Stimulated activated CD4-positive, alpha-beta T cell treated with anti-CD3 and anti-CD28 coated beads, Interleukin-1b, Interleukin-23, amount 100 ng/mL, for 48 hours (primary cell): Measurements from ENCODE around the gene PDZD4.

Source experiments
- DNase-seq: peaks from one replicate; pipeline ENCODE4 v3.0.0-alpha.2; 2020

Gene PDZD4

DNA sequence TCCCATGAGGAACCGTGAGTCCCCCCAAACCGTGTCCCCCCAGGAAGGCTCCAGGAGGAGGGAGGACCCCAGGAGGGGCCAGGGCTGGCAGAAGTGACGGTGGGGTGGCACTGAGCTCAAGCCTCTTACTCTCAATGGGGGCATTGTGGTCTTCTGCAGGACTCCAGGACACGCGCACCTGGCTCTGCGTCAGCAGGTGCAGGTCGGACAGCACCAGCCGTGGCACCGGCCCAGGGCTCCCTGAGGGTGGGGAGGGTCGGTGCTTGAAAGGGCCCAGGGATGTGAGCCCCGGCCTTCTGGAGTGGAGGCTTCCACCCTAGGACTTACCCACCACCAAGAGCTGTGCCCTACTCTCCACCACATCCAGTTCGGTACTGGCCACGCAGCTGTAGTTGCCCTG, 37.3 kb upstream of the PDZD4 start:
- DNase-seq = no peak

DNA sequence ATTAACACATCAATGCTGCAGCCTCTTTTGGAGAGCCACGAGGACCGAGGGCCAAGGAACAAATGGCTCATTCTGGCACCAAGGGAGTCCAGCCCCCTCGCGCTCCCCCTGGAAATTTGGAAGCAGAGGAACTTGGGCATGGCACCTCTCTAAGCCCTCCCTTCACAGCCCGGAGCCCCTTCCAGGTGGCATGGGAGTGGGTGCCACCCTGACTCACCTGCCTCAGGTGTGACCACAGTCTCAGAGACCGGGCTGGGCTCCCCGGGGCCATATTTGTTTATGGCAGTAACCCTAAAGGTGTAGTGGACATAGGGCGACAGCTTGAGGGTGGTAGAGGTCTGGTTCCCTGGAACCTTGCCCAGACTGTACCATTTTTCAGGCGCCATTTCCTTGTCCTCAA, 36.8 kb upstream of the PDZD4 start:
- DNase-seq = no peak

DNA sequence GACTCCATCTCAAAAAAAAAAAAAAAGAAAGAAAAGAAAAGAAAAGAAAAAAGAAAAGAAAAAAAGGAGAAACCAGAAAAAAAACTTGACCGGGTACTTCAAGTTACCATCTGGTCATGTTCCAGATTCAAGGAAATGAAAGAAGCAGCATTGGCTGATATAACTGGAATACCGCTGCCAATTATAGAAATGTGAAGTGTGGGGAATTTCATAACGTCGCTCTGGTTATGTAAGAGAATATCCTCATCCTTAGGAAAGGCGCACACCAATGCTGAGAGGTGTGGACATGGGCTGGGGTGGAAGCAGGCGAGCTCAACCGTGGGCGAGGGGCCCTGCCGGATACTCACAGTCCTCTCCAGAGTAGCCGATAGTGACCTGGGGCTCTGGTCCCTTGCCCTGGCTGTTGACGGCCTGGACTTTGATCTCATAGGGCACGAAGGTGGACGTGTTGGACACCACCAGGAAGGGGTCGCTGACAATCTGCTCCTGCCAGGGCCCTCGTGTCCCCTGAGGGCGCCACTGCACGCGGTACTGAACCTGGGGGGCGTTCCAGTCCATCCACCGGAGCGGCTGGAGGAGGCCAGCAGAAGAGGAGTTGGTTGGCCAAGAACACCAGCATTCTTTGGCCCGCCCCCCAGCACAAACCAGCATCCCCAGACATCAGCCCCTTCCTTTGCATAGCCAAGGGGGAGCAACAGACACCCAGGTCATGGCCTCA, 36.1 kb upstream of the PDZD4 start:
- no peak for DNase-seq

DNA sequence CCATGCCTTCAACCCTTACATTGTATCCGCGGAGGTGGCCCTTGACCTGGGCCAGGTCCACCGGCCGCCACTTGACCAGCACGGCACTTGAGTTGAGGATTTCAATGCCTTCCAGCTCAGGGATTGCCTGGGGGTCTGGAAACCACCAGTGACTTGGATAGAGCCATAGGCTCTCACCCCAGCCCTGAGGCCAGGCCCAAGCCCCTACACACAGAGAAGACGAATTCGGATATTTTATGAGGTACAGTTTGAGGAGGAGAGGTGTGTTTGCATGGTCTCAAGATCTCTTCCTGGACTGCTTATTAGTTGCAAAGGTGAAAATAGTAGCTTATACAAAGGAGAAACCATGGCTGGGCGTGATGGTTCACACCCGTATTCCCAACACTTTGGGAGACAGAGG, 35.3 kb upstream of the PDZD4 start:
- DNase-seq = no peak

DNA sequence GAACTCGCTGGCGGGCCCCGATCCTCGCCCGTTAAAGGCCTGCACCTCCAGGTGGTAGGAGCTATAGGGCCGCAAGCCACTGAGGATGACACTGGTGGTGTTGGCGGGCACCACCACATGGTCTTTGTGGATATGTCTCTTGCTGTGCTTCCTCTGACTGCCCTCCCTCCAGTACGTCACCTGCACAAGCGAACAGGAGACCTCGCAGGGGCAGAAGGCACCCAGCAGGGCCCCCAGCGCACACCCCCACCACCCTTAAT, 34.9 kb upstream of the PDZD4 start:
- DNase-seq = no peak

DNA sequence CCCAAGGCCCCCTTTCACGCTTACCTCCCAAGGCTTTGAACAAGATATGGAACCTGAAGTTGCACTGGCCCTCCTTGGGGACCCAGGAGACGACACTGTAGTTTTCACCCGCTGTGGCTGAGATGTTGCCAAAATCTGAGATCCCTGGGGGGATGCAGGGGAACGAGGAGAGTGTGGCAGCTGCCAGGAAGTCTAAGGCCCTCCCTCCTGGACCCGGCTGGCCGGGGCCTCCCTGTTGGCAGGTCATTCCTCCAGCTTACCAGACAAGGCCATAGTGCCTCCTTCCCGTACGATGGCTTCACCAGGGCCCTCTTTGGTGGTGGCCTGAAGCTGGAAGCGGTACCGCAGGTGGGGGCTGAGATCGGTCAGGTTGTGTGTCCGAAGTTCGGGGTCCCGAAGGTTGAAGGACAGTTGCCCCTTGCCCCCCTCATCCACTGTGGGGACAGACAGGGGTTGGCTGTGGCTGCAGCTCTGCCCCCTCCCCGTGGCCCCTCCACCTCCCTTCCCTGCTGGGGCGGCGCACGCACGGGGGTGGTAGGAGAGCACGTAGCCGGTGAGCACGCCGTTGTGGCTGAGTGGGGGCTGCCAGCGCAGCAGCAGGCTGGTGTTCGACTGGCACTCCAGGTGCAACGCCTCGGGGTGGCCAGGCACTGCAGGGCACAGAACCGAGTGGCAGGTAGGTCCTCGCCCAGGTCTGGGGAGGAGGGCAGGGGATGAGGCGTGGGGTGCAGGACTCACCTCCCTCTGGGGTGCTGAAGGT, 34.4 kb upstream of the PDZD4 start:
- no peak for DNase-seq

DNA sequence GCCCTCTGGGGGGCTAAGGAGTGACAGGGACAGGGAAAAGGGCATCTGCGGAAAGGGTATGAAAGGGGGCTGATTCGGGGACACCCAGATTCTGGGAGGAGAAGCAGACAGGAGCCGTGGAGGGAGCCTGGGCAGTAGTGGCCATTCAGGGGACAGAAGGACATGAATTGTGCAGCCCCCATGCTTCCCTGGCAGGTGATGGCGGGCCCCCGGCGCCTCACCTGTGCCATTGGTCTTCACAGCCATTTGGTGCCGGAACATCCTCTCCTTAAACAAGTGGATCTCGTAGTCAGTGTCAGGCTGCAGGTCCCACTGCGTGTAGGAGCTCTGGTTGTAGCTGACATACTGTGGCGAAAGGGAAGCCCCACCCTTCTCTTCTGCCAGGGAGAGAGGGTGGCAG, 33.8 kb upstream of the PDZD4 start:
- DNase-seq = no peak

DNA sequence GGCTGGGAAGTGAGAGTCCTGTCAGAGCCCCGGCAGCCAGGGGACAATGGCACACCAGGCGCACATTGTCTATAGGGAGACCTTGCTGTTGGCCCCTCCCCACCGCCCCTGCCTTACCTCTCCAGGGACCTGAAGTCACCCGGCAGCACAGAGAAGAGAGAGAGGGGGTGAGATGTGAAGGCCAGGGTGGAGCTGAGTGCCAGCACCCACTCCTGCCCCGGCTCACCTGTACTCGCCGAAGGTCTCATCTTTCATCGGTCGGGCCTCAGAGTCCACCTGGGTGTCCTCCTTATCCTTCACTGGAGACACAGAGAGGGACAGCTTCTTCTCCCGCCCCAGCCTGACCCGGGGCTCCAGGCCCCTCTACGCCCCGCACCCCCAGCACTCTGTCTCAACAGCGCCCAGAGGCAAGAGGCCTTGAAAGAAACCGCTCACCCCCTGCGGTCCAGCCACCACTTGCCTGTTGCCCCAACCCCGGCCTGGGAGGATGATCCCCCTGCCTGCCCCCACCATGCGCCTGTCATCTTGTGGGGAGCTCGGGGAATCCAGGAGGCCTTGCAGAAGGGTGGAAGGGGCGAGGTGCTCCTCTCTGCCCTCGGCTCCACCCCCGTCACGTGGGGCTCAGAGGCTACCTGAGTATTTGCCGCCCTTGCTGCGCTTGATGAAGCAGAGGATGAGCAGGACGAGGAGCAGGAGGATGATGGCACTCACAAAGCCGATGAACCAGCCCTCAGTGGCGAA, 33.1 kb upstream of the PDZD4 start:
- DNase-seq = no peak

DNA sequence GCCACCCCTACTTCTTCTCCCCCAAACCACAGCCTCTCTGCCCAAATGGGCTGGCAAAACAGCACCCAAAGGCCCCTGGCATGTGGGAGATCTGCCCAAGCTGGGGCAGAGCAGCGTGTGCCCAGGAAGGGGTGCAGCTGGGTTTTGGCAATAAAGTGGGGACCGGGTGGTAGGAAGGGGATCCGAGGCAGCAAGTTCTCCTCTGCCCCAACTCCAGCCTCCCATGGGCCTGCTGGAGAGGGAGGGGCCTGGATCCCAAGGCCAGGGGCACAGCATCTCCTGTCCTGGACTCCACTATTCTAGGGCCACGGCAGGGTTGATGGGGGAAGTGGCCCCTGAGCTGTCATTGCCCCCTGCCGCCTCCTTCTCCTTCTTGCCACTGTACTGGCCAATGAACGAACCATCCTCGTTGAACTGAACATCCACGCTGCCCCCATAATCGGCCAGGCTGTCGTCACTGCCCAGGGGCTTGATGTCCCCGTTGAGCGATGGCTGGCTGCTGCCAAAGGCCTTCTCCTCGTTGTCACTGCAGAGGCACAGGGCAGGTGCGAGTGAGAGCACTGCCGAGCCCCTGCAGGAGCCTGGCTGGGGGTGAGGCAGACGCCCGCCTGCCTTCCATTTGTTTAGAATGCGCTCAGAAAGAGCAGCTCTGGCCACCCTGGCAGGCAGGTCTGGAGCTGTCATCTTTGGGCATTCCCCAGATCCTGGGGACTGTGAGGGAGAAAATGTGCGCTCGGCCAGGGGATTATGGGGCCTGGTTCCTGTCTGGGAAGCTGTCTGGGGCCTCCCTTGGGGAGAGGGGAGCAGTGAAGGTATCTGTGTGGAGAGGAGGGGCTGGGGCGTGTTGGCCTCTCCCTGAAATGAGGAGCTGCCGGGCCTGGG, 32.3 kb upstream of the PDZD4 start:
- no peak for DNase-seq

DNA sequence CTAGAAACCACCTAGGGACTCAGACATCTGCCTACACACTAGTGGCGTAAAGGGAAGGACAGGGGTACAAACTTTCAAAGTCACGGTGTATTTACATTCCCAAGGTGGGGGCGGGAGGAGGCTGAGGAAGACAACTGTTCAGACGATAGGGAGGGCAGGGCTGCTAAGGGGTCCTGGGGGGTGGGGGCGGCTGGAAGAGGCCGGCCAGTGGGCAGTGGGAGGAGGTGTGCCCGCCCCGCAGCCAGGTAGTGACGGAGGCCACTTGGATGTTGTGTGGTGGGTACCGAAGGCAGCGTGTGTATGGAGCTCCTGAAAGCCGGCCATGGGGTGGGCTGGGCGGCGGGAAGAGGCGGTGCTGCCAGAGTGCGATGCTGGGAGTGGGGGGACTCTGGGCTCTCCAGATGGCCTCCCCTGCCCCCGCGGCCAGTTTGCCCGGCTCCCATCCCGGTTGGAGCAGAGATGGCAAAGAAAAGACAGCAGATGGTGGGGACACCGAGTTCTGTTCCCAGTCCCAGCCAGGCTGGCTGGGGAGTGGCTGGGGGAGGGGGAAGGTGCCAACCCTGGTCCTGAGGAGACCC, 31.5 kb upstream of the PDZD4 start:
- no peak for DNase-seq

DNA sequence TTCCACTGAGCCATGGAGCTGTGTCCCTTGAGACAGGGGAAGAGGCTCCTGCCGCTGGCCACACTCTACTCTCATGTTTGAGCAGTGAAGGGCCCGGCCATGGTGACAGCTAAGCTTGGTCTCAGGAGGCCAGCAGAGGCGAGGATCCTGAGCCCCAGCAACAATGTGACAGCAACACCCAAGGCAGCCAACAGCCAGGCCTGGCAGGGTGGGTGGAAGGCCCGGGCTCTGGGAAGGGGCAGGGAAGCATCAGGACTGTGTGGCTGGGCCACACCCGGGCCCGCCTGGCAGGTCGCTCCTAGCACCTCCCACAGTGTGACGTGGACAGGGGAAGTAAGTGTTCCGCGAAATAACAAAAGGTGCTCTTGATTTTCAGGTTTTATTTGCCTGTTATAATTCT, 30.8 kb upstream of the PDZD4 start:
- no peak for DNase-seq

DNA sequence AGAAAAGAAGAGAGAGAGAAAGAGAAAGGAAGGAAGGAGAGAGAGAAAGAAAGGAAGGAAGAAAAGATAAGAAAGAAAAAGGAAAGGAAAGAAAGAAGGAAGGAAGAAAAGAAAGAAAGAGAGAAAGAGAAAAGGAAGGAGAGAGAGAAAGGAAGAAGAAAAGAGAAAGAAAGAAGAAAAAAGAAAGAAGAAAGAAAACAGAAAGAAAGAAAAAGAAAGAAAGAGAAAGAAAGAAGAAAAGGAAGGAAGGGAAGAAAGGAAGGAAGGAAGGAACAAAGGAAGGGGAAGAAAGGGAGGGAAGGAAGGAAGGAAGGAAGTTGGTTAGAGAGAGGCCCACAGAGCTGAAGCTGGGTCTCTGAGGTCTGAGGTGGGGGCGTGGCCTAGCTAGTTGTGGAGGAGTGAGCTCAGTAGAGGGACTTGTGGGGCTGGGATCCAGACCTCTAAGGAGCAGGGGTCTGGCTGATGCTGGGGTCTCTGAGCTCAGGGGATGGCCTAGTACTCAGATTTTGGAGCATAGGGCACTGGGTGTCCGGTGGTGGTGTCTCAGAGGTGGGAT, 27.1 kb upstream of the PDZD4 start:
- DNase-seq = no peak

DNA sequence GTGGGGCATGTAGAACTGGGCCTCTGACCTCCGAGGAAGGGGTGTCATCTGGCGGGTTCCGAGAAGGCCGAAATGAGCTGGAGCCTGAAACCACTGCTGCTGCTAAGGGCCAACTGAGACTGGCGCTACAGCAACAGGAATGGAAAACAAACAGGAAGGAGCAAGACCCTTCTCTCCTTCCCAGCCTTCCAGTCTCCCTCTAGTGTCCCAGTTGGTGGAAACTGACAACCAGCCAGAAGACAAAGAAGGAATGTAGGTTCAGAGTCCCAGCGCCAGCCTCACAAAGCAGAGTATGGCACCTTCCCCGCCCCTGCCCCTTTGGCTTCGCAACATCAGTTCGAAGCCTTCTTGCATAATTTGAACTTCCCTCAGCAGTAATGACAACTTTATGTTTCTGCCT, 24.4 kb upstream of the PDZD4 start:
- no peak for DNase-seq

DNA sequence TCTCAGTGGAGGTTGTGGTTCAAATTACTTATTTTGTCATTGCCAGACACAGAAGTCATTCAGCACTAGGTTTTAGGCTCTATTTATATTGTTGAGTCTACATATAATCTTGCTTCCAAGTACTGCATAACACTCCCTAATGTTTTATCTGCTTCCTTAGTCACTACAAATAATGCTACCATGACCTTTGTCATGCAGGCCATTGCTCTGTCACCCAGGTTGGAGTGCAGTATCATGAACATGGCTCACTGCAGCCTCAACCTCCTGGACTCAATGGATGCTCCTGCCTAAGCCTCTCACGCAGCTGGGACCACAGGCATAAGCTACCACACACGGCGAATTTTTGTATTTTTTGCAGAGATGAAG, 23.5 kb upstream of the PDZD4 start:
- no peak for DNase-seq

DNA sequence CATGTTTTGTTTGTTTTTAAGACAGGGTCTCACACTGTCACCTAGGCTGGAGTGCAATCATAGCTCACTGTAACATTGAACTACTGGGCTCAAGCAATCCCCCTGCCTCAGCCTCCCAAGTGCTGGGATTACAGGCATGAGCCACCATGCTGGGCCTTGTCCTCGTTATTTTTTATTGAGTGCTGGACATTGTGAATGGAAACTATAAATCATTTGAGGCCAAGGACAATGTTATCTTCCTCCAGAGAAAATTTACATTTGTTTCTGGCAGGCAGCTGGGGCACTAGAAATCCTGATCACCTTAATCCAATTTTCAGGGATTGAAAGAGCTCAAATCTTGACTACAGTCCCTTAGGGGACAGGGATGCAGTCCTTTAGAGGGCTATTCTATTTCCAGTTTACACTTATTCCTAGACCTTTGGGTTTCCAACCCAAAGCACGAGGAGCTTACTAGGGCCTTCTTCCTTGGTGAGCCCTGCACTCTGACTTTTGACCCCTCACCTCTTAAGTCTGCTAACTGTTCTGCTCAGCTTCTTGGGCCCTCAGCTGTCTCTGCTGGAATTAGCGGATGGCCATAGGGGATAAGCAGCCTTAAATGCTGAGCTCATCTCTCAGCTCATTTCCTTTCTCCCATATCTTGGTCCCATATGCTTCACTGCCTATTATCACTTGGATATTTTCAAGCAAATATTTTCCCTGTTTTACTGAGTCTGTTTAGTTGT, 23.0 kb upstream of the PDZD4 start:
- no peak for DNase-seq

DNA sequence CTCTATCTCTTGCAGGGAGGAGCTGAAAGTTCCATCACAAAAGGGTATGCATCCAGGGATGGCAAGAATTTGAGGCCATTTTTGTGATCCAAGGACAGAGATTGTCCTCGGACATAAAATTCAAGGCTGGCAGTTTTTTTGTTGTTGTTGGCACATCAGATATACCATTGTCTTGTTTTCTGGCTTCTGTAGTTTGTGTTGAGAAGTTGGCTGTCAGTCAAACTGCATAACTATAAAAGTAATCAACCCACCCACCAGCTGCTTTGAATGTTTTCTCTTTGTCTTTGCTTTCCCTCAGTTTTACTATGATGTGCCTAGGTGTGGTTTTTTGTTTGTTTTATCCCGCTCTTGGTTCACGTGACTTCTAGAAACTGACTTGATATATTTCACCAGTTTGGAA, 21.6 kb upstream of the PDZD4 start:
- no peak for DNase-seq

DNA sequence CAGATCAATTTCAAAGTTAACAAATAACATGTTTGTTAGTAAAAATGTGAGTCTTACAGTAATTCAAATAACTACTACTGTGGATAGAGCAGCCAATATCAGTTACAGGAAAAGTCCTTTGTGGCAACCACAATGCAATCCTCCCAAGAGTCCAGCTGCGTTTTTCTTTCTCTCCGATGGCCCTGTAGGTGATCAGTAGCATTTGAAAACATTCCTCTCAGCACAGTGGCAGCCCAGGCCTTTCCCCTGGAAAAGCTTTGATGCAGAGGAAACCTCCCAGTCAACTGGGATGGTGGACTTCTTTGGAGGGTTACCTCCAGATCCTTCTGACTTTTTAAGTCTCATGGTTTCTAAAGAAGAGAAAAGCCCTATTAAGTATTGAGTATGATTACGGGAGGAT, 18.0 kb upstream of the PDZD4 start:
- no peak for DNase-seq

DNA sequence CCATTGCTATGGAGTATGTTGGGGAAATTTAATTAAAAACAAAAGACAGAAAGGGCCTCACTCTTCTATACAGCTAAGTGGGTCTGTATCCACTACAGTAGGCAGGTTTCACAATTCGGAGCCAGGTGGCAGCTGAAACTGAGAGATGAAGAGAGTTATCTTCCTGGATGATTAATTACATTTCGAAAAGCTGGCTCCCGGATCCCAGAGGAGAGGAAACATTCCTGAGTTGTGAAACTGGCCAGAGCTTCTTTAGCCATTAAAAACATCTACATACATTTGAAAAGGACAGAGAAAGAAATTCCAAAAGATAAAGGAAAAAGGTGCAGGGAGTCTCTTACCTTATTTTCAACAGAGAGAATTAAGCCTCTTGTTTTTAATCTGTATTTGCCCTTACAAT, 15.5 kb upstream of the PDZD4 start:
- DNase-seq = no peak

DNA sequence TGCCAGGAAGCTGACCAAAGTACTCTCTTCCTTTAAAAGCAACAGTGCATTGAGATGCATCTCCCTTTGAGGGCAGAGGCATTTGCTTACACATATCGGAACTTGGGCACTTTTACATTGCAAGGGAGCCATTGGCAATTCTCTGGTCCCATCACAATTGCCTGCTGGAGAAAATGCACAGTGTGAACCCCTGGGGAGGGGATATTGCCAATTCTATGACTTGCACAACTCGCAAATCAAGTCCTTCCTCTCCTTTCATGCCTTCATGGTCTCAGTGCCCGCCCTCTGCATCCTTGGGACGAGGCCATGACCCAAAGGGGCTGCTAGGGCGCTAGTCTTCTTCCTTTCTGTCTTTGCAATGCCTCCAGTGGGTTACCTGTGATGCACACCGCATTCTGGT, 14.9 kb upstream of the PDZD4 start:
- DNase-seq = no peak

DNA sequence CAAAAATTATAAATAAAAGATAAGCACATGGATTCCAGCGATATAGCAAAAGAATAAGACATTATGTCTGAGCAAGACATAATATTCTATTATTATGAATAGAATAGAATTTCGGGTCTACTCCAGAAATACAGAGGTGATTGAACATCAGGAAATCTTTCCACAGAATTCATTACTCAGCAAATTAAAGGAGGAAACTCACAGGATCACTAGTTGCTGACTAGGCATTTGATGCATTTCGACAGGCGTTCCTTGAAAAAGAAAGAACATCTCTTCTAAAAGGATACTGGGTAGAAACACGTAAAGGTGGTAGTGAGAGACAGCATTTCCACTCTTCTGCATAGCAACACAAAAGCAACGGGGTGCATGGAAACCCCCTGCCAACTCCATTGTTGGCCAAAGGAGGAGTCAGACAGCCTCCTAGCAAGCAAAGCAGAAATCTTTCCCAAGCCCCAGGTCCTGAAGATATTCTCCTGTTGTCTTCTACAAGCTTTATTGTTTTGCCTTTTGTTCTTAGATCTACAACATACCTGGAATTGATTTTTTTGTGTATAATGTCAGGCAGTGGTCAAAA, 14.3 kb upstream of the PDZD4 start:
- DNase-seq = no peak

DNA sequence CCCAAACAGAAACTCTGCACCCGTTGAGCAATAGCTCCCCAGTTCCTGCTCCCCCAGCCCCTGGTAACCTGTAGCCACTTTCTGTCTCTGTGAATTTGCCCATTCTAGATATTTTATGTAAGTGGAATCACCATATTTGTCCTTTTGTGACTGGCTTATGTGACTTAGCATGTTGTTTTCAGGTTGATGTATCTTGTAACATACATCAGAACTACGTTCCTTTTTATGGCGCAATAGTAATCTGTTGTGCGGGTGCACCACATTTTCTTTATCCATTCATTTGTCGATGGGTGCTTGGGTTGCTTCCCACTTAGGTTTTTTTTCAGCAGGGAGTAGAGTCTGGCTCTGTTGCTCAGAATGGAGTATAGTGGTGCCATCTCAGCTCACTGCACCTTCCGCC, 6.6 kb upstream of the PDZD4 start:
- no peak for DNase-seq

DNA sequence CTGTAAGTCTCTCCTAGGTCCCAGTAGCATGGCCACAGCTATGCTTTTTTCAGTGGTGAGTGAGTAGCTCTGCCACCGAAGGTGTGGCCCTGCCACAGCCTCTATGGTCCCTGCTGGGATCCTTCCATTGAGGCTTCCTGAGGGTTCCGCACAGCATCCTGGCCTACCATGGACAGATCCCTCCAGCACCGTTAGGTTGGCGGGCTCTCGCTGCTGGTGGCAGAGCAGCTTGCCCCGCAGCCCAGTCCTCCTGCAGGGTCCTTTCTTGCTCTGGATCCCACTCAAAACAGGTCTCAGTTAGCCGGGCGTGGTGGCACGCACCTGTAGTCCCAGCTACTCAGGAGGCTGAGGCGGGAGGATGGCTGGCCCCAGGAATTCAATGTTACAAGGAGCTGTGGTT, 2.4 kb upstream of the PDZD4 start:
- DNase-seq = no peak
